HG03342 (cell line): Measurements from ENCODE around the gene RAB9A.

Experiments
- ATAC-seq: cut with Tn5 transposase; IDR thresholded peaks from one replicate; pipeline ENCODE4 v1.9.1; 2021; ENCODE audit warnings: mild to moderate bottlenecking, moderate library complexity; ENCODE audit not compliant: unreplicated experiment

RAB9A gene

DNA sequence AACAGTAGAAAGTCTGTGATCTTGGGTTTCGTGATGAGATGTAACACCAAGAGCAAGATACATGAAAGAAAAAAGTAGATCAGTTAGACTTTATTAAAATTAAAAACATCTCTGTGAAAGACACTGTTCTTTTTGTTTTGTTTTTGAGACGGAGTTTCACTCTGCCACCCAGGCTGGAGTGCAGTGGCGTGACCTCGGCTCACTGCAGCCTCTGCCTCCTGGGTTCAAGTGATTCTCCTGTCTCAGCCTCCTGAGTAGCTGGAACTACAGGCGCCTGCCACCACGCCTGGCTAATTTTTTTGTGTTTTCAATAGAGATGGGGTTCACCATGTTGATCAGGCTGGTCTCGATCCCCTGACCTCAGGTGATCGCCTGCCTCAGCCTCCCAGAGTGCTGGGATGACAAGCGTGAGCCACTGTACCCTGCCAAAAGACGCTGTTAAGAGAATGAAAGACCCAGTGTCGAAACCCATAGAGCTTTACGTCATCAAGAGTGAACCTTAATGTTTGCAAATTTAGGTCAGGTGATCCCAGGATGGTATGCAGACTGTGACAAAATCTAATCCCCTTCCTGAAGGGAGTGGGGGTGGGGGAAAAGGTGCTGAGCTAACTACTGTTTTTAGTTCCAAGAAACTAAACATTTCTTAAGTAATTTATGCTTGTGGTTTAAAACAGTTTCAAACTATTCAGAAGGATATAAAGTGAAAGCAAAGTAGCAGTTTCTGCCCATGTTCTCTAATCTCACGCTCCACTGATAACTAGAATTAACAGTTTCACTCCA is 53.7 kb downstream of the RAB9A start:
- peak; percentile 95 for ATAC-seq

- ATAC-seq = no peak
These were observed 58.9 kb downstream of the RAB9A start for GRCh38 chrX:13747836-13748235.

GRCh38 chrX:13748486-13748885 is 59.6 kb downstream of the RAB9A start:
- ATAC-seq = no peak

DNA sequence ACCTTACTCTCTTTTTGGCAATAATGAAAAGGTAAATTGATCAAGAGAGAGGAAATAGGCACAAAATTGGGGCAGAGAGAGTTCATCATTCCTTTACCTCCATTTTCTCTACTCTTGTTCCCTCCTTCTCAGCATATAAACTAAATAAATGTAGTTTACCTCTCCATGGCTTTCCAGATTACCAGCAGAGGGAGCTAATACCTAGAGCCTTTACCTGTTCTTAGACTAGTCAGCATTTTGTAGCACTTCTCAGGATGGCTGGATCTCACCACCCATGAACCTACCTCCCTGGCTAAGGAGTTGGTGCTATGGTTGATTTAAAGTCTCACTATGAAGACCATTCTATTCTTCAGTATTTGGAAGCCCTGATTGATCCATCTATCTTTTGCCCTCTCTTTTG is 61.3 kb downstream of the RAB9A start:
- peak; percentile 42 for ATAC-seq

GRCh38 chrX:13750812-13751211 is 61.9 kb downstream of the RAB9A start:
- ATAC-seq = no peak

DNA sequence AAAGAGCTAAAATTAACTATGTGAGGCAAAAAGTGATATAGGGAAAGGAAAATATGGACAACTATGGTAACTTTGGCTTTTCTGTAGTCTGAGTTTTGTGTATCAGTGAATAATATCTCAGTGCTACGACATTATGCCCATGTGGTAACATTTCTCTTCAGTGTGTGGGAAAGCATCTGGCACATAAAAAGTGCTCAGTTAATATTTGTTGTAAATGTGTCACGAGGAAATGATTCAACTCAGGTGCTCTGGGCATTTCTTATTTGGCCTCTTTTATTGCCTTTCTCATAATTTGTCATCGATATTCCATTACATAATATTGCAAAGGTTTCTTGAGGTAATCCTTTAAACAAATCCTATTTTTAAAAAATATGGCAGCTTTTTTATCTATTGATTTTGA is 63.2 kb downstream of the RAB9A start:
- ATAC-seq = no peak

DNA sequence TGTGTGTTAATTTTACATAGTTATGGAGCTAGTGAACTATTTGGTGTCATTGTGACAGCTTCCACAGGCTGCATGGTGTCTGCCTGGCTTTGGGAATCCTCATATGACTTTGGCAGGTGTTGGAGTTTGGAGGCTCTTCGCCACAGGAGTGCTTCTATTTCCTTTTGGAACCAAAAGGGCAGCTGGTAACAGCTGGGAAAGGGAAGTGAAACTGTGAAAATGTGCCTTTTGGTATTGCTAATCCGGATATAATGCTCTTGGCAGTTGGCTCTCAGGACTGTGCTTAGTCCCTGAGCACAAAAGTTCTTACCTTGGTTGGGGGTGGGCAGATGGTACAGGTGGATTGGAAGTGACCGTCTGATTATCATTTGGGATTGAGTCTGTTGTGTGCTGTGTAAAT is 63.7 kb downstream of the RAB9A start:
- ATAC-seq = peak; percentile 71

DNA sequence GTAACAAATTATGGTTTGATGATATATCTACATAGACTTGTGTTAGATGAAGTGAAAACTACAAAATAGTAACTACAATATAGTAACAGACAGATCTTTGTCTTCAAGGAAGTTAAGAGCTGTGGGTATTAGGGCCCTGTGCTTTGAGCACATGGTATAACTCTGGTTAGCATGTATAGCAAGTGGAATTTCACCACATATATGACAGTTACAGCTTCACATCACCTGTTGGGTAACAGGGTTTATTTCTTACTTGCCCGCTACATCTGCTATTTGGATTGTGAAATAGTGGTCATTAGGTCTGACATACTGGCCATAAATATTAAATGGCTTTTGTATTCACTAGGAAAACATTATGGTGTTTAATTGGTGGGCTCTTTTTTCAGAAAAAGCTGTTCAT is 65.8 kb downstream of the RAB9A start:
- no peak for ATAC-seq

- ATAC-seq = no peak
These were observed 66.3 kb downstream of the RAB9A start for GRCh38 chrX:13755254-13755653.

DNA sequence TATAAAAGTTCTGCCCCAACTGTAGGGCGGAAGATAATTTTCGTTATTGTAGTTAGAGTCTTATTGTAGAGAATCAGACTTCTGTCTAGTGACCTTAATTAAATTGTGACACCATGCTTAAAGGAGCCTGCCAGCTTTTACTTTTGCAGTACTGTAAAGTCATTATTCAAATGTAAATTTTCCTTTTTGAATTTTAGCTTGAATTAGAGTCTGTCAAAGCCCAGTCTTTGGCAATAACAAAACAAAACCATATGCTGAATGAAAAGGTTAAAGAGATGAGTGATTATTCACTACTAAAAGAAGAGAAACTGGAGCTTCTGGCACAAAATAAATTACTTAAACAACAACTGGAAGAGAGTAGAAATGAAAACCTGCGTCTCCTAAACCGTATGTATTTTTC is 67.5 kb downstream of the RAB9A start:
- ATAC-seq = no peak

DNA sequence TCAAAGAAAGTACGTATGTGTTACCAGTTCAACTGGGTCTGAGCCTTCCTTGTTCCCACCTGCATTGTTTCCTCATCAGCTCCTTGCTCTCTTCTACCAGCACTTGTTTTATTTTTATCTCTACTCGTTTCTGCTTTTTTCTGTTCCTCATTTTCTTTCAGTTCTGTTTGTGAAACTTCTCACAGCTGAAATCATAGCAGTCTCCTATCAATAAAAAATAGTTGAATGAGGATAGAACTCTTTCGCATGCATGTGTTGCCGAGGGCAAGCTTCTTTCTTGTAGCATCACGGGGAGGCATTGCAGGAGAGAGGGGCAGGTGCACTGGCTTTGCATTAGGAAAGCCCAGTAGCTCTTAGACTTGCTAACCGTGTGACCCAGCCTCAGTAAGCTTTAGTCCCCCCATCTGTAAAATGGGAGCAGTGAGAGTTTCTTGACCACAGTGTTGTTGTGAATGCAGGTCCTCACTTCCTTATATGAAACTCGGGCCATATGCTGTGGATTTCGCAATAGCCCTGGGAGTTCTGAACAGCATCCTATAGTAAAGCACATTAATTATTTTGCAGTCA is 70.3 kb downstream of the RAB9A start:
- peak; percentile 62 for ATAC-seq
